ENCODE results near the gene CRYAB.

The CRYAB gene

GRCh38 chr11:111878849-111879636 lies 32.5 kb downstream of the CRYAB start, which contains the start of the genes CFAP68 and FDXACB1:
CFAP68 (plus strand) TSS chr11:111879541; CDS start chr11:111879561, 20 bp downstream.
FDXACB1 (minus strand) TSS chr11:111879165; CDS start chr11:111879132, 33 bp downstream.
- peak; percentile 95 for DNase-seq (ENCODE audit: low spot score)
- peak within 1 kb of the TSS; percentile 89 for H3K27ac ChIP-seq
- CTCF ChIA-PET = interaction anchor here (0.7 to 1.0 kb wide), 2 partner anchors 32 to 1410 kb away, joined by 3 read pairs; partner anchors contain the start of gene CRYAB
- TF ChIP-seq CTCF (conservative IDR thresholded peaks at IDR 0.05; ENCODE audit: low read depth) = peak; percentile 97
- POLR2A ChIA-PET (ENCODE audit: low non-redundant PET) = interaction anchor here (1.0 kb wide), 1 partner anchor 48 kb away, joined by 4 read pairs; no protein-coding TSS in a partner anchor

GRCh38 chr11:111878385-111878848 lies 33.2 kb downstream of the CRYAB start:
- CTCF ChIA-PET = interaction anchor here (0.7 to 1.0 kb wide), 3 partner anchors 33 to 1411 kb away, joined by 3 read pairs; partner anchors contain the start of gene CRYAB

GRCh38 chr11:111871693-111872161 lies 39.8 kb downstream of the CRYAB start:
- H3K27ac ChIP-seq = peak overlapping the region; percentile 87
- no peak for TF ChIP-seq CTCF (conservative IDR thresholded peaks at IDR 0.05; ENCODE audit: low read depth)
- DNase-seq (ENCODE audit: low spot score) = no peak
- POLR2A ChIA-PET (ENCODE audit: low non-redundant PET) = no interaction called here
- CTCF ChIA-PET = interaction anchor here (0.6 to 2.9 kb wide), 3 partner anchors 10 to 110 kb away, joined by 5 to 15 read pairs (median 5); no protein-coding TSS in a partner anchor

More at GRCh38 chr11:111878385-111878848, 33.2 kb downstream of the CRYAB start:
- no peak for TF ChIP-seq CTCF (conservative IDR thresholded peaks at IDR 0.05; ENCODE audit: low read depth)
- H3K27ac ChIP-seq = peak overlapping the region; percentile 89
- POLR2A ChIA-PET (ENCODE audit: low non-redundant PET) = no interaction called here
- DNase-seq (ENCODE audit: low spot score) = no peak

- H3K27ac ChIP-seq = peak within 1 kb of the TSS; percentile 87
- peak; percentile 38 for TF ChIP-seq CTCF (conservative IDR thresholded peaks at IDR 0.05; ENCODE audit: low read depth)
- ChIA-PET CTCF (interaction anchor here (0.6 to 2.9 kb wide), 7 partner anchors 11 to 750 kb away, joined by 3 to 15 read pairs (median 5); no protein-coding TSS in a partner anchor), POLR2A (ENCODE audit: low non-redundant PET) (no interaction called here)
- DNase-seq (ENCODE audit: low spot score) = peak; percentile 67
Measured at GRCh38 chr11:111870886-111871692, 40.5 kb downstream of the CRYAB start, which contains the start of gene ALG9. ALG9 (minus strand) TSS chr11:111871581; CDS start chr11:111871482, 99 bp downstream.

GRCh38 chr11:111870522-111870885 lies 41.1 kb downstream of the CRYAB start:
- ChIA-PET CTCF (interaction anchor here (0.7 to 2.9 kb wide), 5 partner anchors 47 to 750 kb away, joined by 3 to 15 read pairs (median 4); no protein-coding TSS in a partner anchor), POLR2A (ENCODE audit: low non-redundant PET) (no interaction called here)
- DNase-seq (ENCODE audit: low spot score) = no peak
- TF ChIP-seq CTCF (conservative IDR thresholded peaks at IDR 0.05; ENCODE audit: low read depth) = no peak
- H3K27ac ChIP-seq = peak overlapping the region; percentile 87
